OCI-LY3 (cell line): ENCODE measurements around the gene EPHA6.

ENCODE experiments used
- H2AFZ ChIP-seq: fragments of 200-600, 300-600 bp; shearing (Covaris generic); 2 replicates; pipeline ENCODE4 v1.6.0; 2014; ENCODE audit warnings: antibody characterized with exemption, low read depth, low read length
- H3K27ac ChIP-seq: fragments of 200-600, 300-600 bp; sonication (generic); 2 replicates; pipeline ENCODE4 v1.5.1; 2014; ENCODE audit warnings: mild to moderate bottlenecking, low read length, moderate library complexity, mixed read lengths
- H3K27me3 ChIP-seq: fragments of 200-600, 300-600 bp; sonication (generic); 2 replicates; pipeline ENCODE4 v1.6.1; 2014; ENCODE audit warnings: low read depth, low read length, mixed read lengths
- H3K36me3 ChIP-seq: fragments of 200-600, 300-600 bp; sonication (generic); replicated peaks from 2 replicates; pipeline ENCODE3; 2014; ENCODE audit warnings: low read depth, low read length, mixed read lengths
- H3K4me1 ChIP-seq: fragments of 300-600, 200-600 bp; sonication (generic); 2 replicates; pipeline ENCODE4 v1.6.1; 2014; ENCODE audit warnings: low read length, mixed read lengths
- H3K4me2 ChIP-seq: fragments of 200-600, 300-600 bp; sonication (generic); 2 replicates; pipeline ENCODE4 v1.6.1; 2014; ENCODE audit warnings: low read length, mixed read lengths
- H3K4me3 ChIP-seq: fragments of 300-600, 200-600 bp; sonication (generic); 2 replicates; pipeline ENCODE4 v1.5.1; 2014; ENCODE audit warnings: antibody characterized with exemption, mild to moderate bottlenecking, low read length, moderate library complexity
- H3K79me2 ChIP-seq: fragments of 300-600, 200-600 bp; shearing (Covaris generic); 2 replicates; pipeline ENCODE4 v1.6.1; 2014; ENCODE audit warnings: mild to moderate bottlenecking, low read length, mixed read lengths
- H3K9ac ChIP-seq: fragments of 300-600, 200-600 bp; shearing (Covaris generic); 2 replicates; pipeline ENCODE4 v1.6.0; 2014; ENCODE audit warnings: mild to moderate bottlenecking, low read length, moderate library complexity
- H3K9me3 ChIP-seq: fragments of 200-600, 300-600 bp; shearing (Covaris generic); 2 replicates; pipeline ENCODE4 v1.6.1; 2014; ENCODE audit warnings: low read length, mixed read lengths; ENCODE audit not compliant: insufficient read depth
- H4K20me1 ChIP-seq: fragments of 200-600, 300-600 bp; sonication (generic); 2 replicates; pipeline ENCODE4 v1.6.1; 2016; ENCODE audit warnings: low read length, mixed read lengths; ENCODE audit not compliant: insufficient read depth
- EZH2phosphoT487 ChIP-seq: fragments of 200-600 bp; shearing (Covaris generic); IDR thresholded peaks from 2 replicates; pipeline ENCODE4 v1.6.1; 2018; ENCODE audit warnings: antibody characterized with exemption, mixed run types, low read depth
- TF ChIP-seq, protein P1 (sequence below): fragments of 200-600, 300-600 bp; sonication (generic); IDR thresholded peaks from 2 replicates; pipeline ENCODE4 v1.5.1; 2014; ENCODE audit warnings: antibody characterized with exemption, low read length, low read depth

Gene EPHA6

GRCh38 chr3:97742036-97742435 lies 927.6 kb downstream of the EPHA6 start:
- no peak overlapping the region for H3K9ac ChIP-seq

GRCh38 chr3:97744289-97744688 lies 929.9 kb downstream of the EPHA6 start:
- H3K4me2 ChIP-seq, result no peak overlapping the region
- H3K36me3 ChIP-seq, result no peaks in the 10 kb centered on the region
- H3K9me3 ChIP-seq, result no peaks in the 10 kb centered on the region
- H3K27me3 ChIP-seq, result no peaks in the 10 kb centered on the region
- H4K20me1 ChIP-seq, result no peaks in the 10 kb centered on the region
- no peaks in the 10 kb centered on the region for H3K4me1 ChIP-seq
- no peak overlapping the region for H3K4me3 ChIP-seq
- no peak overlapping the region for H3K9ac ChIP-seq
- H3K79me2 ChIP-seq, result no peaks in the 10 kb centered on the region
- TF ChIP-seq, protein P1, sequence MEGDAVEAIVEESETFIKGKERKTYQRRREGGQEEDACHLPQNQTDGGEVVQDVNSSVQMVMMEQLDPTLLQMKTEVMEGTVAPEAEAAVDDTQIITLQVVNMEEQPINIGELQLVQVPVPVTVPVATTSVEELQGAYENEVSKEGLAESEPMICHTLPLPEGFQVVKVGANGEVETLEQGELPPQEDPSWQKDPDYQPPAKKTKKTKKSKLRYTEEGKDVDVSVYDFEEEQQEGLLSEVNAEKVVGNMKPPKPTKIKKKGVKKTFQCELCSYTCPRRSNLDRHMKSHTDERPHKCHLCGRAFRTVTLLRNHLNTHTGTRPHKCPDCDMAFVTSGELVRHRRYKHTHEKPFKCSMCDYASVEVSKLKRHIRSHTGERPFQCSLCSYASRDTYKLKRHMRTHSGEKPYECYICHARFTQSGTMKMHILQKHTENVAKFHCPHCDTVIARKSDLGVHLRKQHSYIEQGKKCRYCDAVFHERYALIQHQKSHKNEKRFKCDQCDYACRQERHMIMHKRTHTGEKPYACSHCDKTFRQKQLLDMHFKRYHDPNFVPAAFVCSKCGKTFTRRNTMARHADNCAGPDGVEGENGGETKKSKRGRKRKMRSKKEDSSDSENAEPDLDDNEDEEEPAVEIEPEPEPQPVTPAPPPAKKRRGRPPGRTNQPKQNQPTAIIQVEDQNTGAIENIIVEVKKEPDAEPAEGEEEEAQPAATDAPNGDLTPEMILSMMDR, result no peak
- TF ChIP-seq EZH2phosphoT487, result no peak
- no peak overlapping the region for H3K27ac ChIP-seq
- H2AFZ ChIP-seq, result no peak overlapping the region

More at GRCh38 chr3:97742036-97742435, 927.6 kb downstream of the EPHA6 start:
- Histone ChIP-seq H3K9me3 (no peaks in the 10 kb centered on the region), H3K27ac (no peak overlapping the region), H3K4me1 (no peaks in the 10 kb centered on the region), H3K36me3 (no peaks in the 10 kb centered on the region), H3K4me3 (no peak overlapping the region), H2AFZ (no peak overlapping the region), H4K20me1 (no peaks in the 10 kb centered on the region), H3K27me3 (no peaks in the 10 kb centered on the region), H3K4me2 (no peak overlapping the region), H3K79me2 (no peaks in the 10 kb centered on the region)
- no peak for TF ChIP-seq EZH2phosphoT487
- TF ChIP-seq, protein P1, result no peak

GRCh38 chr3:97763586-97764406 lies 949.4 kb downstream of the EPHA6 start:
- Histone ChIP-seq H3K9ac (peak overlapping the region; percentile 78), H2AFZ (peak overlapping the region; percentile 97), H3K4me2 (peak overlapping the region; percentile 80), H3K27me3 (no peaks in the 10 kb centered on the region), H3K4me1 (peaks cover 12% of the 10 kb centered on the region), H4K20me1 (no peaks in the 10 kb centered on the region), H3K27ac (peak overlapping the region; percentile 41), H3K36me3 (no peaks in the 10 kb centered on the region), H3K79me2 (peaks cover 7% of the 10 kb centered on the region; the same call in 1 of the 2 replicates), H3K4me3 (peak overlapping the region; percentile 88), H3K9me3 (no peaks in the 10 kb centered on the region)
- TF ChIP-seq EZH2phosphoT487, result no peak
- TF ChIP-seq, protein P1, result no peak

GRCh38 chr3:97764407-97765238 lies 950.2 kb downstream of the EPHA6 start, which contains the start of gene ARL6:
ARL6 (plus strand) TSS chr3:97764758; CDS start chr3:97768108, 3,350 bp downstream.
- Histone ChIP-seq H3K4me2 (peak within 1 kb of the TSS; percentile 80), H3K9ac (peak within 1 kb of the TSS; percentile 78), H3K79me2 (peaks cover 7% of the 10 kb centered on the region; the same call in 1 of the 2 replicates), H3K27me3 (no peaks in the 10 kb centered on the region), H2AFZ (peak within 1 kb of the TSS; percentile 97), H3K9me3 (no peaks in the 10 kb centered on the region), H3K4me1 (peaks cover 12% of the 10 kb centered on the region), H3K4me3 (peak within 1 kb of the TSS; percentile 88), H4K20me1 (no peaks in the 10 kb centered on the region), H3K27ac (peak within 1 kb of the TSS; percentile 41), H3K36me3 (no peaks in the 10 kb centered on the region)
- TF ChIP-seq, protein P1, result peak; percentile 24; the same call in 1 of the 2 replicates
- no peak for TF ChIP-seq EZH2phosphoT487
